Activated CD8-positive, alpha-beta T cell treated with anti-CD3 and anti-CD28 coated beads for 36 hours (primary cell): Measurements from ENCODE around the gene SRMS. TPM values are rescaled to one million over a fixed set of nuclear protein-coding genes. Genes with fewer than 3 reads are reported as not detected.

Source experiments
- ATAC-seq: fragments of 200-7000 bp; cut with Tn5 transposase; one replicate; pipeline ENCODE4 v1.10.0; 2021; ENCODE audit warnings: mild to moderate bottlenecking, moderate library complexity
- CTCF ChIA-PET: fragments of 350-600 bp; sonication (Branson Sonifier 250); formaldehyde crosslinking; loops from one replicate; lab custom pipeline; 2021; ENCODE audit warnings: antibody characterized with exemption; lab: Charles Lee
- POLR2A ChIA-PET: fragments of 350-600 bp; sonication (Branson Sonifier 250); formaldehyde crosslinking; loops from one replicate; lab custom pipeline; 2021; ENCODE audit warnings: antibody characterized with exemption; lab: Charles Lee
- DNase-seq: peaks from one replicate; pipeline ENCODE4 v3.0.0-alpha.2; 2020
- H3K27ac Mint-ChIP-seq: one replicate; pipeline ENCODE4 v1.8.0; 2021; ENCODE audit warnings: mild to moderate bottlenecking, mixed read lengths
- H3K27me3 Mint-ChIP-seq: one replicate; pipeline ENCODE4 v1.8.0; 2021; ENCODE audit warnings: mixed read lengths
- H3K36me3 Mint-ChIP-seq: one replicate; pipeline ENCODE4 v1.8.0; 2021; ENCODE audit warnings: low read depth, mixed read lengths
- H3K4me1 Mint-ChIP-seq: one replicate; pipeline ENCODE4 v1.8.0; 2021; ENCODE audit warnings: low read depth, mixed read lengths
- H3K4me3 Mint-ChIP-seq: one replicate; pipeline ENCODE4 v1.8.0; 2021; ENCODE audit warnings: mild to moderate bottlenecking, moderate library complexity, mixed read lengths
- H3K9me3 Mint-ChIP-seq: one replicate; pipeline ENCODE4 v1.8.0; 2021; ENCODE audit warnings: mixed read lengths
- intact Hi-C: fragments of 100-400 bp; cut with micrococcal nuclease; formaldehyde crosslinking; loops from one replicate; pipeline ENCODE4 v1.10.0; 2022
- total RNA-seq, 2 experiments: library from RNA; stranded (reverse); gene quantifications; one replicate each; pipeline ENCODE4 v1.2.3, GENCODE V29; 2021
- TF ChIP-seq, protein P1 (sequence below): fragments of 200-600 bp; IDR thresholded peaks from one replicate; pipeline ENCODE4 v1.8.0; 2022; ENCODE audit warnings: antibody characterized with exemption, mild to moderate bottlenecking

Gene SRMS
- total RNA-seq, 2 experiments from 2014 or later = not detected

- CTCF ChIA-PET = interaction anchor here (1.5 kb wide), 1 partner anchor 26 kb away, joined by 5 read pairs; no protein-coding TSS in a partner anchor
Observed at GRCh38 chr20:63564036-63564810, 16.7 kb upstream of the SRMS start.

DNA sequence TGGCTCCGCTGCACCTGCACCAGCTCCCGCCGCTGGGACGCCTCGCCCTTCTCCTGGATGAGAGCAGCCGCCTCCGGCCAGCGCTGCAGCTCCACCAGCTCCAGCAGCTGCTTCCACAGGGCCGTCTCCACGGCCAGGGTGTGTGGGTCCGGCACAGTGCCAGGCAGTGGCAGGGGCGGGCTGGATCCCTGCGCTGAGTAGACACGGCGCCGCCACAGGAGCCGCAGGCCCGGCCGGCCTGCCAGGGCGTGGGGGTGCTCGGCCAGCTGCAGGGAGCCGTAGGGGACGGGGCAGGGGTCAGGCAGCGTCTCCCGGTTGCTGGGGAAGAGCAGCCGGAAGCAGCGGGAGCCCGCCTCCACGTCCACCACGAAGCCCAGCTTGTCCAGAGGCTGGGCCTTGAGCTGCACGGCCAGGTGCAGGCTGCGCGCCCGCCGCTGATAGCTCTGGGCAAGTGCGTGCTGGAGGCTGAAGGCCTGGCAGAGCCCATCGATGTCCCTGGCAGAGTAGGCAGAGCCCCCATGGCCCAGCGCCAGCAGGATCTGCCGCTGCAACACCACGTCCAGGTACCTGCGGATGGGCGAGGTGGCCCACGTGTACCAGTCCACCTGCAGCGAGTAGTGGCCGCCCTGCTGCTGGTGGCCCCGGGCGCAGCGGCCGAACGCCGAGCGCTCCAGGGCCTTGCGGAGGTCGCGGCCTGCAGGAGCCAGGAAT lies 15.8 kb upstream of the SRMS start:
- DNase-seq (no peak), ATAC-seq (no peak)
- no peaks in the 10 kb centered on the region for H3K9me3 Mint-ChIP-seq
- H3K27ac Mint-ChIP-seq = no peak overlapping the region
- H3K27me3 Mint-ChIP-seq = no peaks in the 10 kb centered on the region
- H3K4me3 Mint-ChIP-seq = no peak overlapping the region
- H3K36me3 Mint-ChIP-seq = peaks cover 3% of the 10 kb centered on the region
- POLR2A ChIA-PET = no interaction called here
- CTCF ChIA-PET = interaction anchor here (0.9 kb wide), 1 partner anchor 66 kb away, joined by 3 read pairs; no protein-coding TSS in a partner anchor
- TF ChIP-seq, protein P1, sequence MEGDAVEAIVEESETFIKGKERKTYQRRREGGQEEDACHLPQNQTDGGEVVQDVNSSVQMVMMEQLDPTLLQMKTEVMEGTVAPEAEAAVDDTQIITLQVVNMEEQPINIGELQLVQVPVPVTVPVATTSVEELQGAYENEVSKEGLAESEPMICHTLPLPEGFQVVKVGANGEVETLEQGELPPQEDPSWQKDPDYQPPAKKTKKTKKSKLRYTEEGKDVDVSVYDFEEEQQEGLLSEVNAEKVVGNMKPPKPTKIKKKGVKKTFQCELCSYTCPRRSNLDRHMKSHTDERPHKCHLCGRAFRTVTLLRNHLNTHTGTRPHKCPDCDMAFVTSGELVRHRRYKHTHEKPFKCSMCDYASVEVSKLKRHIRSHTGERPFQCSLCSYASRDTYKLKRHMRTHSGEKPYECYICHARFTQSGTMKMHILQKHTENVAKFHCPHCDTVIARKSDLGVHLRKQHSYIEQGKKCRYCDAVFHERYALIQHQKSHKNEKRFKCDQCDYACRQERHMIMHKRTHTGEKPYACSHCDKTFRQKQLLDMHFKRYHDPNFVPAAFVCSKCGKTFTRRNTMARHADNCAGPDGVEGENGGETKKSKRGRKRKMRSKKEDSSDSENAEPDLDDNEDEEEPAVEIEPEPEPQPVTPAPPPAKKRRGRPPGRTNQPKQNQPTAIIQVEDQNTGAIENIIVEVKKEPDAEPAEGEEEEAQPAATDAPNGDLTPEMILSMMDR = no peak
- H3K4me1 Mint-ChIP-seq = peaks cover 14% of the 10 kb centered on the region
- intact Hi-C loops = no loop called here

More at GRCh38 chr20:63564036-63564810, 16.7 kb upstream of the SRMS start:
- H3K27ac Mint-ChIP-seq = no peak overlapping the region
- no peaks in the 10 kb centered on the region for H3K9me3 Mint-ChIP-seq
- H3K4me3 Mint-ChIP-seq = no peak overlapping the region
- DNase-seq (no peak), ATAC-seq (no peak)
- intact Hi-C loops = no loop called here
- H3K36me3 Mint-ChIP-seq = peaks cover 3% of the 10 kb centered on the region
- peaks cover 17% of the 10 kb centered on the region for H3K4me1 Mint-ChIP-seq
- POLR2A ChIA-PET = no interaction called here
- no peaks in the 10 kb centered on the region for H3K27me3 Mint-ChIP-seq
- TF ChIP-seq, protein P1 = no peak

- peaks cover 3% of the 10 kb centered on the region for H3K36me3 Mint-ChIP-seq
- intact Hi-C loops = no loop called here
Observed at GRCh38 chr20:63562461-63563224, 15.1 kb upstream of the SRMS start.

DNA sequence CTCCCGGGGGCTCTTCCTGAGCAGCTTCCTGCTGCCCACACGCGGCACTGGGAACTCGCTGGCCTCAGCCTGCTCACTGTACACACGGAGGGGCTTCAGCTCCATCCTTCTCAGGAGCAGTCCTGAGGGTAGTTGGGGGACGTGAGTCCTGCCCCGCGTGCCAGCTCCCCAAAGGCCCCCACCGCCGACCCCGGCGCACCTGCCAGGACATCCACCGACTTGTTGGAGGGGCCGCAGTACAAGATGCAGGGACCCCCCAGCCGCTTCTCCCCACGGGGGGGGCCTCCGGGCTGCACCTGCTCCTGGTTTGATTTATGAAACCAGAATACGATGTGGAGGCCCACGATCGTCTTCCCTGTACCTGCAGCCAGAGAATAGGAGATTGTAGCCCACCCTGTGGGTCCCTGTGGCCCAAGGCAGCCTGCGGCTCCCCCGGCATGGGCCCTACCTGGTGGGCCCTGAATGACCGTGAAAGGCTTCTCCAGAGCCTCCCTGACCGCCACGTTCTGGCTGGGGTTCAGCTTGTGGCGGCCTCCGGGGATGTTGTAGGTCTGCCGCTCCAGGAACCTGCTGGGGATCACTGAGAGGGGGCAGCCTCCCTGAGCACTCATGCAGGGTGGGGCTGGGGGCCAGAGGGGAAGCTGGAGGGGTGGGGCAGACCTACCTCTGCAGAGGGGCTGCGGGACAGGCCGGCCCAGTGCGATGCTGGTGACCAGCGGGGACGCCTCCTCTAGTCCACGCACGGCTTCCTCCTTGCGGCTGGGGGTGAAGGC lies 14.3 kb upstream of the SRMS start:
- Mint-ChIP-seq H3K9me3 (no peaks in the 10 kb centered on the region), H3K27me3 (no peaks in the 10 kb centered on the region), H3K36me3 (peaks cover 3% of the 10 kb centered on the region), H3K4me1 (peaks cover 1% of the 10 kb centered on the region), H3K27ac (no peak overlapping the region), H3K4me3 (no peak overlapping the region)
- intact Hi-C loops = no loop called here
- DNase-seq (no peak), ATAC-seq (no peak)
- ChIA-PET POLR2A (interaction anchor here (0.8 kb wide), 1 partner anchor 14 kb away, joined by 3 read pairs; no protein-coding TSS in a partner anchor), CTCF (interaction anchor here (2.2 kb wide), 1 partner anchor 24 kb away, joined by 8 read pairs; the partner anchor contains the start of gene PTK6)
- TF ChIP-seq, protein P1 = no peak

More at GRCh38 chr20:63562461-63563224, 15.1 kb upstream of the SRMS start:
- ChIA-PET CTCF (interaction anchor here (0.9 kb wide), 1 partner anchor 66 kb away, joined by 3 read pairs; no protein-coding TSS in a partner anchor), POLR2A (no interaction called here)
- H3K27me3 Mint-ChIP-seq = no peaks in the 10 kb centered on the region
- no peaks in the 10 kb centered on the region for H3K9me3 Mint-ChIP-seq
- no peak for ATAC-seq
- no peak overlapping the region for H3K4me3 Mint-ChIP-seq
- DNase-seq = no peak
- peaks cover 6% of the 10 kb centered on the region for H3K4me1 Mint-ChIP-seq
- TF ChIP-seq, protein P1 = no peak
- H3K27ac Mint-ChIP-seq = no peak overlapping the region
